Mucosa of rectum (tissue), 2 donors: Measurements from ENCODE around the gene NSUN3.
"Not testable (repeated sequence)": the region's sequence is repeated elsewhere in the genome, so short reads cannot be mapped to it uniquely, and the experiment has no call there.

ENCODE experiments used
- H3K27ac ChIP-seq, 2 donors: one replicate each; pipeline ENCODE4 v1.7.0; 2013; ENCODE audit warnings: inconsistent platforms in 2 of 2, low read depth in 2 of 2, low read length in 2 of 2
- H3K27me3 ChIP-seq, 2 donors: one replicate each; pipeline ENCODE4 v1.7.0; 2013; ENCODE audit warnings: low read length in 2 of 2; ENCODE audit not compliant: control insufficient read depth in 2 of 2, insufficient read depth in 2 of 2
- H3K36me3 ChIP-seq, 2 donors: one replicate each; pipeline ENCODE4 v1.7.0; 2013; ENCODE audit warnings: low read length in 2 of 2; ENCODE audit not compliant: control insufficient read depth in 2 of 2, insufficient read depth in 2 of 2
- H3K4me1 ChIP-seq, 2 donors: one replicate each; pipeline ENCODE4 v1.7.0; 2013; ENCODE audit warnings: low read length in 2 of 2, mild to moderate bottlenecking in 1 of 2; ENCODE audit not compliant: control insufficient read depth in 2 of 2, insufficient read depth in 2 of 2
- H3K4me3 ChIP-seq, 2 donors: one replicate each; pipeline ENCODE4 v1.7.0; 2013; ENCODE audit warnings: low read length in 2 of 2
- H3K9ac ChIP-seq, 2 donors: one replicate each; pipeline ENCODE4 v1.7.0; 2013; ENCODE audit warnings: low read length in 2 of 2, low read depth in 1 of 2, mild to moderate bottlenecking in 1 of 2
- H3K9me3 ChIP-seq, 2 donors: one replicate each; pipeline ENCODE4 v1.7.0; 2013; ENCODE audit warnings: low read length in 2 of 2; ENCODE audit not compliant: control insufficient read depth in 2 of 2
- donor health status: healthy.
- donor health status: Normal muscosa, but diverticular disease.

The NSUN3 gene

GRCh38 chr3:94066506-94067500 is 3.9 kb downstream of the NSUN3 start:
- peaks cover 19 to 24% of the 10 kb centered on the region in 2 donors for H3K36me3 ChIP-seq
- peaks cover 10 to 25% of the 10 kb centered on the region in 2 donors for H3K4me1 ChIP-seq
- H3K4me3 ChIP-seq: no peak overlapping the region
- H3K27ac ChIP-seq: no peak overlapping the region
- H3K9ac ChIP-seq: no peak overlapping the region
- H3K27me3 ChIP-seq: no peaks in the 10 kb centered on the region
- H3K9me3 ChIP-seq: no peaks in the 10 kb centered on the region

- H3K36me3 ChIP-seq: peaks cover 25 to 30% of the 10 kb centered on the region in 2 donors
- H3K9ac ChIP-seq: no peak overlapping the region
Measured at GRCh38 chr3:94069194-94069813, 6.4 kb downstream of the NSUN3 start.

GRCh38 chr3:94070341-94070911 is 7.6 kb downstream of the NSUN3 start:
- H3K27ac ChIP-seq: no peak overlapping the region
- no peak overlapping the region for H3K9ac ChIP-seq
- H3K36me3 ChIP-seq: peaks cover 25 to 27% of the 10 kb centered on the region in 2 donors
- no peak overlapping the region for H3K4me3 ChIP-seq
- H3K27me3 ChIP-seq: no peaks in the 10 kb centered on the region
- H3K9me3 ChIP-seq: no peaks in the 10 kb centered on the region
- H3K4me1 ChIP-seq: peaks cover under 1 to 4% of the 10 kb centered on the region in 2 donors

More at GRCh38 chr3:94069194-94069813, 6.4 kb downstream of the NSUN3 start:
- Histone ChIP-seq H3K27ac (no peak overlapping the region), H3K4me1 (peaks cover 6 to 12% of the 10 kb centered on the region in 2 donors), H3K9me3 (no peaks in the 10 kb centered on the region), H3K27me3 (no peaks in the 10 kb centered on the region), H3K4me3 (no peak overlapping the region)

- Histone ChIP-seq H3K27ac (no peak overlapping the region), H3K9ac (no peak overlapping the region), H3K9me3 (no peaks in the 10 kb centered on the region), H3K4me3 (no peak overlapping the region), H3K36me3 (peaks cover 24 to 28% of the 10 kb centered on the region in 2 donors), H3K4me1 (peaks cover 0 to 4% of the 10 kb centered on the region in 2 donors), H3K27me3 (no peaks in the 10 kb centered on the region)
Measured at GRCh38 chr3:94071713-94072284, 8.9 kb downstream of the NSUN3 start.

- Histone ChIP-seq H3K9me3 (no peaks in the 10 kb centered on the region), H3K27ac (no peak overlapping the region)
Measured at GRCh38 chr3:94076055-94076454, 13.2 kb downstream of the NSUN3 start.

GRCh38 chr3:94080552-94080951 is 17.7 kb downstream of the NSUN3 start:
- not testable (repeated sequence) for H3K4me1 ChIP-seq, H3K27me3 ChIP-seq, H3K9ac ChIP-seq, H3K9me3 ChIP-seq, H3K4me3 ChIP-seq, H3K27ac ChIP-seq
- H3K36me3 ChIP-seq: peaks cover 4 to 12% of the 10 kb centered on the region in 2 donors

More at GRCh38 chr3:94076055-94076454, 13.2 kb downstream of the NSUN3 start:
- no peaks in the 10 kb centered on the region for H3K27me3 ChIP-seq
- no peak overlapping the region for H3K9ac ChIP-seq
- H3K4me3 ChIP-seq: no peak overlapping the region
- peaks cover 9 to 18% of the 10 kb centered on the region in 2 donors for H3K36me3 ChIP-seq
- peaks cover 5% of the 10 kb centered on the region in 2 donors for H3K4me1 ChIP-seq

- H3K36me3 ChIP-seq: peaks cover 8% of the 10 kb centered on the region in 2 donors
- no peak overlapping the region for H3K9ac ChIP-seq
- no peak overlapping the region for H3K27ac ChIP-seq
Measured at GRCh38 chr3:94081884-94082283, 19.0 kb downstream of the NSUN3 start.

GRCh38 chr3:94082391-94082937 is 19.6 kb downstream of the NSUN3 start:
- Histone ChIP-seq H3K36me3 (peaks cover 8 to 11% of the 10 kb centered on the region in 2 donors), H3K27ac (no peak overlapping the region), H3K4me1 (peaks cover 5% of the 10 kb centered on the region in 2 donors), H3K9ac (no peak overlapping the region), H3K9me3 (no peaks in the 10 kb centered on the region), H3K27me3 (no peaks in the 10 kb centered on the region), H3K4me3 (no peak overlapping the region)

More at GRCh38 chr3:94081884-94082283, 19.0 kb downstream of the NSUN3 start:
- Histone ChIP-seq H3K9me3 (no peaks in the 10 kb centered on the region), H3K4me3 (no peak overlapping the region), H3K27me3 (no peaks in the 10 kb centered on the region), H3K4me1 (peaks cover 5% of the 10 kb centered on the region in 2 donors)

GRCh38 chr3:94083261-94083660 is 20.4 kb downstream of the NSUN3 start:
- Histone ChIP-seq H3K36me3 (peaks cover 9 to 12% of the 10 kb centered on the region in 2 donors), H3K27ac (no peak overlapping the region), H3K4me3 (no peak overlapping the region), H3K9me3 (no peaks in the 10 kb centered on the region), H3K27me3 (no peaks in the 10 kb centered on the region), H3K9ac (no peak overlapping the region), H3K4me1 (peaks cover 5% of the 10 kb centered on the region in 2 donors)
